ENCODE results near the gene LLGL2.

DNA sequence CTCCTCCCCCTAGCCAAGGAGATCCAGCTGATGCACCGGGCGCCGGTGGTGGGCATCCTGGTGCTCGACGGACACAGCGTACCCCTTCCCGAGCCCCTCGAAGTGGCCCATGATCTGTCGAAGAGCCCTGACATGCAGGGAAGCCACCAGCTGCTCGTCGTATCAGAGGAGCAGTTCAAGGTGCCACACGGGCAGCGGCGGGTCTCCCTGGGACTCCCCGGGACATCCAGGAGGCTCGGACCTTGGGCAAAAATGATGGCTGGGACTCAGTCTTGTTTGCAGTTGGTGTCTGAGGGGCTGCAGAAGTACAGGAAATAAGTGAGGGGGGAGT, 46.4 kb downstream of the LLGL2 start:
- TF ChIP-seq, protein P1, sequence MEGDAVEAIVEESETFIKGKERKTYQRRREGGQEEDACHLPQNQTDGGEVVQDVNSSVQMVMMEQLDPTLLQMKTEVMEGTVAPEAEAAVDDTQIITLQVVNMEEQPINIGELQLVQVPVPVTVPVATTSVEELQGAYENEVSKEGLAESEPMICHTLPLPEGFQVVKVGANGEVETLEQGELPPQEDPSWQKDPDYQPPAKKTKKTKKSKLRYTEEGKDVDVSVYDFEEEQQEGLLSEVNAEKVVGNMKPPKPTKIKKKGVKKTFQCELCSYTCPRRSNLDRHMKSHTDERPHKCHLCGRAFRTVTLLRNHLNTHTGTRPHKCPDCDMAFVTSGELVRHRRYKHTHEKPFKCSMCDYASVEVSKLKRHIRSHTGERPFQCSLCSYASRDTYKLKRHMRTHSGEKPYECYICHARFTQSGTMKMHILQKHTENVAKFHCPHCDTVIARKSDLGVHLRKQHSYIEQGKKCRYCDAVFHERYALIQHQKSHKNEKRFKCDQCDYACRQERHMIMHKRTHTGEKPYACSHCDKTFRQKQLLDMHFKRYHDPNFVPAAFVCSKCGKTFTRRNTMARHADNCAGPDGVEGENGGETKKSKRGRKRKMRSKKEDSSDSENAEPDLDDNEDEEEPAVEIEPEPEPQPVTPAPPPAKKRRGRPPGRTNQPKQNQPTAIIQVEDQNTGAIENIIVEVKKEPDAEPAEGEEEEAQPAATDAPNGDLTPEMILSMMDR (IDR thresholded peaks at IDR 0.05 in 8 of 11, conservative IDR thresholded peaks at IDR 0.05 in 3 of 11) = no peak
- TF ChIP-seq POLR2A (IDR thresholded peaks at IDR 0.05) = no peak
- TF ChIP-seq POLR2AphosphoS5 (IDR thresholded peaks at IDR 0.05) = no peak
